ENCODE measurements around the gene GIGYF2.

The GIGYF2 gene

GRCh38 chr2:232697059-232697806 is at the start of gene GIGYF2:
Gene GIGYF2, plus strand, starts transcription at chr2:232697331. Its CDS starts 37,867 bp downstream, at chr2:232735198.
- TF ChIP-seq CTCF (IDR thresholded peaks at IDR 0.05; ENCODE audit: low read depth, low read length, missing control alignments): no peak
- H3K4me3 ChIP-seq (ENCODE audit: low read depth, low read length): peak within 1 kb of the TSS; percentile 92
- in situ Hi-C loops (cut with HindIII; ENCODE audit: low sequenced_read_pairs): no loop called here
- peak; percentile 83 for DNase-seq (ENCODE audit: low read depth)

GRCh38 chr2:232649033-232649432 is 48.1 kb upstream of the GIGYF2 start:
- DNase-seq (ENCODE audit: low read depth): no peak
- no peak for TF ChIP-seq CTCF (IDR thresholded peaks at IDR 0.05; ENCODE audit: low read depth, low read length, missing control alignments)
- no peak overlapping the region for H3K4me3 ChIP-seq (ENCODE audit: low read depth, low read length)
- in situ Hi-C loops (cut with HindIII; ENCODE audit: low sequenced_read_pairs): no loop called here

- in situ Hi-C loops (cut with HindIII; ENCODE audit: low sequenced_read_pairs): no loop called here
- no peak for TF ChIP-seq CTCF (IDR thresholded peaks at IDR 0.05; ENCODE audit: low read depth, low read length, missing control alignments)
- no peak overlapping the region for H3K4me3 ChIP-seq (ENCODE audit: low read depth, low read length)
- peak; percentile 11 for DNase-seq (ENCODE audit: low read depth)
Measured at GRCh38 chr2:232652505-232652851, 44.7 kb upstream of the GIGYF2 start.

- no peak overlapping the region for H3K4me3 ChIP-seq (ENCODE audit: low read depth, low read length)
- DNase-seq (ENCODE audit: low read depth): peak; percentile 9
- TF ChIP-seq CTCF (IDR thresholded peaks at IDR 0.05; ENCODE audit: low read depth, low read length, missing control alignments): no peak
- in situ Hi-C loops (cut with HindIII; ENCODE audit: low sequenced_read_pairs): no loop called here
Measured at GRCh38 chr2:232653441-232653840, 43.7 kb upstream of the GIGYF2 start.

GRCh38 chr2:232655392-232655791 is 41.7 kb upstream of the GIGYF2 start:
- in situ Hi-C loops (cut with HindIII; ENCODE audit: low sequenced_read_pairs): no loop called here
- DNase-seq (ENCODE audit: low read depth): no peak
- no peak for TF ChIP-seq CTCF (IDR thresholded peaks at IDR 0.05; ENCODE audit: low read depth, low read length, missing control alignments)
- no peak overlapping the region for H3K4me3 ChIP-seq (ENCODE audit: low read depth, low read length)

- no peak overlapping the region for H3K4me3 ChIP-seq (ENCODE audit: low read depth, low read length)
- TF ChIP-seq CTCF (IDR thresholded peaks at IDR 0.05; ENCODE audit: low read depth, low read length, missing control alignments): no peak
- DNase-seq (ENCODE audit: low read depth): no peak
- in situ Hi-C loops (cut with HindIII; ENCODE audit: low sequenced_read_pairs): no loop called here
Measured at GRCh38 chr2:232658217-232658785, 38.8 kb upstream of the GIGYF2 start.
